ENCODE results near the gene LHFPL2.
"Not testable (repeated sequence)": the region's sequence is repeated elsewhere in the genome, so short reads cannot be mapped to it uniquely, and the experiment has no call there.

The LHFPL2 gene, protein sequence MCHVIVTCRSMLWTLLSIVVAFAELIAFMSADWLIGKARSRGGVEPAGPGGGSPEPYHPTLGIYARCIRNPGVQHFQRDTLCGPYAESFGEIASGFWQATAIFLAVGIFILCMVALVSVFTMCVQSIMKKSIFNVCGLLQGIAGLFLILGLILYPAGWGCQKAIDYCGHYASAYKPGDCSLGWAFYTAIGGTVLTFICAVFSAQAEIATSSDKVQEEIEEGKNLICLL

DNA sequence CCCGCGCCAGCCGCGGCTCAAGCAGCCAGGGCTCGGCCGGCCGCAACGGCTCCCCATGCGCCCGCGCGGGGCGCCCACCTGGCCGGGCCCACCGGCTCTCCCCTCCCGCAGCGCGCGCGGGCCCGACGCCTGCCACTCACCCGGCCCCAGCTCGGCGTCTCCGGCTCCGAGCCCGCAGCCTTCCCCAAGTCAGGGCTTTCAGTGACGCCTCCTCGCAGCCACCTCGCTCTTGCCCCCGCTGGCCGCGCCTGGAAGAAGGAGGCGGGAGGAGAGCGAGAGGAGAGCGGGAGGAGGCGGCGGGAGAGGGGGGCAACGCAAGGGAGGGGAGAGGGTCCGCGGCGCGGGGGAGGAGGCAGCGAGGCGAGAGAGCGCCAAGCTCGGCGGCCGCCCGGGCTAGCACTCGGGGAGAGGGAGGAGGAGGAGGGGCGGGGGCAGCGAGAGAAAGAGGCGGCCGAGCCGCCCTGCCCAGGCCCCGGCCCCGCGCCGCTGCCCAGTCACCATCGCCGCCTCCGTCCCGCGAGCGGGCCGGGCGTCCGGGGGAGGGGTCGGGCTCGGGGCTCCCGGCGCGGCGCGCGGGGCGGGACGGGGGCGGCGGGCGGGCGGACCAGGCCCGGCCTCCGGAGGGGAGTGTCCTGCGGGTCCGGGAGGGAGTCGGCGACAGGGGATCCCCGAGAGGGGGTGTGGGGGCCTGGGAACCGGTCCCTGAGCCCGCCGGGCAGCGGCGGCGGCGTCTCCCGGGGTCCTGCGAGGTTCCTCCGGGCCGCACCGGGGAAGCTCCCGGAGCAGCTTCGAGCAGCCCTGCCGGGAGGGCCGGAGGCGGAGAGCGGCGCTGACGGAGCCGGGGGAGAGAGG, at the start of gene LHFPL2:
Gene LHFPL2, minus strand, starts transcription at position 414 of the 852 bp plus-strand sequence. CDS start 138,559 bp downstream, outside the sequence.
- no peak for FAIRE-seq
- DNase-seq (ENCODE audit: insufficient read length, low spot score): peak; percentile 75

DNA sequence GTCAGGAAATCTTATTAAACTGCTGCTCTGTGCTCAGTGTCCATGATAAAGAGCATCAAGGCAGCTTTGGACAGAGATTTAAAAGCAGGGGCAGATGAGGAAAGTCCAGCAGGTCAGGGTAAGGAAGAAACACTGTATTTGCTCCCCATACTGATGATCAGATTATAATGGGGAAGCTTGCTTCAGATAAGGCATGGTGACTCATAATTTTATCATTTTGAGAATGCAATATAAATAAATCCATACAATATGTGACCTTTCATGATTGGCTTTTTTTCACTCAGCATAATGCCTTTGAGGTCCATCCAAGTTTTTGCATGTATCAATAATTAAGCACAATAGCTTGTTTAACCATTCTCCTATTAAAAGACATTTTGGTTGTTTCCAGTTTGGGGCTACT, 48.1 kb upstream of the LHFPL2 start:
- peak; percentile 18 for FAIRE-seq

DNA sequence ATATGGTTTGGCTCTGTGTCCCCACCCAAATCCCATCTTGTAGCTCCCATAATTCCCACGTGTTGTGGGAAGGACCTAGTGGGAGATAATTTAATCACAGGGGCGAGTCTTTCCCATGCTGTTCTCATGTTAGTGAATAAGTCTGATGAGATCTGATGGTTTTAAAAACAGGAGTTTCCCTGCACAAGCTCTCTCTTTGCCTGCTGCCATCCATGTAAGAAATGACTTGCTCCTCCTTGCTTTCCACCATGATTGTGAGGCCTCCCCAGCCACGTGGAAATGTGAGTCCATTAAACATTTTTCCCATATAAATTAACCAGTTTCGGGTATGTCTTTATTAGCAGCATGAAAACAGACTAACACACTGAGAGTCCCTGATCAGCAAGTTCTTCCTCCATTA, 47.5 kb upstream of the LHFPL2 start:
- not testable (repeated sequence) for FAIRE-seq

More for the DNA sequence above, 48.1 kb upstream of the LHFPL2 start:
- DNase-seq (ENCODE audit: insufficient read length, low spot score): no peak

DNA sequence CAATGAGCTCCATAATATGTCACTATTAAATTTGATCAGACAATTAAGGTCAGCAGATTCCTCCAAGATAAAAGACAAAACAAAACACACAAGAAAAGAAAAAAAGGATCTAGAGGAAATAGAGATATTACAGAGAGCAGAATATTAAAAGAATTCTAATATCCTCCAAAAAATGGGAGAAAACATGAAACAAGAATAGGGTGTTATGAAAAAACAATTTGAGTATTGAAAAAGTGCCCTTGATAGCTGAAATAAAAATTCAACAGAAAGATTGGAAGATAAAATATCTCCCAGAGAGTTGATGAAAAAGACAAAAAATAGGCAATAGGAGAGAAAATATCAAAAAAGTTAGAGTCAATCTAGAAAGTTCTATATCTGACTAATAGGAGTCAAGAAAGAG, 44.8 kb upstream of the LHFPL2 start:
- no peak for DNase-seq (ENCODE audit: insufficient read length, low spot score)
- no peak for FAIRE-seq

More for the DNA sequence above, 47.5 kb upstream of the LHFPL2 start:
- DNase-seq (ENCODE audit: insufficient read length, low spot score): not testable (repeated sequence)

DNA sequence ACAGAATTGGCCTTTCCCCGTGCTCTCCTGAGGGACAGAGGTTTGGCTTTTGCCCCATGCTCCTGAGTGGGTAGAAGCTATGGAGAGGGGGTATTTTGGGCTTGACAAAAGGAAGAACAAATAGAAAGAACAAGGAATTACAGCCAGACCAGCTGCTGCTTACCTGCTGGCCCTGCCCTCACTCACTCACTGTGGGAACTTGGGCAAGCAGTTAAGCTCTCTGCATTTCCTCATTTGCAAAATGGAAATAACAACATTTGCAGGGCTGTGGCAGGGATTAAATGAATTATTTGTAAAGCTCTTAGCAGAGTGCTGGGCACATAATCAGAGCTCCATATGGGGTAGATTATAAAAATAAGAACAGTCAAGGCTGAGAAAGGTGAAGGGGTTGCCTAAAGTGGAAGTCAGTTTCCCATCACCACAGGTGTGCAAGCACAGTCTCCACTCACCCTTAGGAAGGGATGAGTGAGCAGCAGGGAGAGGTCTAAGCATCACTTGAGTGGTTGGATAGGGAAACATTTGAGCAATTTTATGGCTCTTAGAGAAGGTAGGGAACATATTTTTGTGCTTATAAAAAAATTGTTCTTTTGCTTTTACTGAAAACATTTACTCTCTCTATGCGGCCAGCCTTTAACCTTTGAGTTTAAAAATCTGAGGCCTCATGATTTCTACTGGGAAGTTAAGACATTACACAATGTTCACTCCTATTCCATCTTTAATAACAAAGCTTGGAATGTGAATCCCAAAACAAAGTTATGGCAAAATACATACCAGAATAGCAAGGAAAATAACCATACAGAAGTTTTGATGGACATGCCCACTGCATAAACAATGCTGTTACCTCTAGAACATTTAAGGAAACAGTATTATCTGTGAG, 42.8 kb upstream of the LHFPL2 start:
- DNase-seq (ENCODE audit: insufficient read length, low spot score) (no peak), FAIRE-seq (no peak)

DNA sequence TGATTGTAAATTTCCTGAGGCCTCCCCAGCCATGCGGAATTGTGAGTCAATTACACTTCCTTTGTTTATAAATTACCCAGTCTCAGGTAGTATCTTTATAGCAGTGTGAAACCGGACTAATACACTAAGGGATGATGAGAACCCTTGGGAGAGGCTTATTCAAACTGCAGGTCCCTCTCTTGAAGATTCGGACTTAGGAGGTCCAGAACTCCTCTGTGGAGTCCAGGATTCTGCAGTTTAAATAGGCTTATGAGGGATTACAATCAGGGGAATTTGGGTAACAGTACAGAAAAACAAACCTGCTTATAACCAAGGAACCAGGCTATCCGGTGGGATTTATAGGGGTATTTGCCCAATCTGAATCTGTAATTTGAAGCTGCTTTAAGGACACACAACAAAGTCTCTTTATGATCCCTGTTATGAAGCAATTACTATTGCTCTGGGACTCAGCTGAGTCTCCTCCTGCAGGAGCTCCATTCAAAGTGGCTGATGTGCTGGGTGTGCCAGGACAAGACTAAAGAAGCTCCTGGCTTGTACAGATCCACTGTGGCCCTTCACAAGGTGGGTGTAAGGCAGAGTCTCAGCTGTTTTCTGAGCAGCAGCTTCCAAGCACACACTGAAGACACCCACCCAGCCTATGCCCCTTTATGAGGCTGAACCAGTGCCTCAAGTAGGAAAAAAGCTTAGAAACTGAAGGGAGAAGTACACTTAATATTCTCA, 41.8 kb upstream of the LHFPL2 start:
- FAIRE-seq: no peak
- no peak for DNase-seq (ENCODE audit: insufficient read length, low spot score)

DNA sequence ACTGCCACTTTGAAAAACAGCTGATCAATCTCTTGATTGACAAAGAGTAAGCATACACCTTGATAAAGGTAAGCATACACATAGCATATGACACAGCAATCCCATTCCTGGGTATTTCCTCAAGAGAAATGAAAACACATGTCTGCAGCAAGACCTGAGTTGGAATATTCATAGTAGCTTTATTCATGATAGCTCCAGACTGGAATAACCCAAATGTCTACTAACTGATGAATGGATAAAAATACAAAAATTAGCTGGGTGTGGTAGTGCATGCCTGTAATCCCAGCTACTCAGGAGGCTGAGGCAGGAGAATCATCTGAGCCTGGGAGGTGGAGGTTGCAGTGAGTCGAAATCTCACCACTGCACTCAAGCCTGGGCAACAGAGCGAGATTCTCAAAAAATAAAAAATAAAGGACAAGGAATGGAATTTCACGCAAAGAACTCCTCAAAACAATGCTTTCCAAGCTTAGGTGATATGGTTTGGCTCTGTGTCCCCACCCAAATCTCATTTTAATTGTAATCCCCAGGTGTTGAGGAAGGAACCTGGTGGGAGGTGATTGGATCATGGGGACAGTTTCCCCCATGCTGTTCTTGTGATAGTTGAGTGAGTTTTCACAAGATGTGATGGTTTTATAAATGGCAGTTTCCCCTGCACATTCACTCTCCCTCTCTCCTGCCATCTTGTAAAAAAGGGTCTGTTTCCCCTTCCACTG, 41.1 kb upstream of the LHFPL2 start:
- FAIRE-seq: no peak
- DNase-seq (ENCODE audit: insufficient read length, low spot score): no peak

DNA sequence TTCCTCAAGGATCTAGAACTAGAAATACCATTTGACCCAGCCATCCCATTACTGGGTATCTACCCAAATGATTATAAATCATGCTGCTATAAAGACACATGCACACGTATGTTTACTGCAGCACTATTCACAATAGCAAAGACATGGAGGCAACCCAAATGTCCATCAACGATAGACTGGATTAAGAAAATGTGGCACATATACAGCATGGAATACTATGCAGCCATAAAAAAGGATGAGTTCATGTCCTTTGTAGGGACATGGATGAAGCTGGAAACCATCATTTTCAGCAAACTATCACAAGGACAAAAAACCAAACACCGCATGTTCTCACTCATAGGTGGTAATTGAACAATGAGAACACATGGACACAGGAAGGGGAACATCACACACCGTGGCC, 38.9 kb upstream of the LHFPL2 start:
- not testable (repeated sequence) for FAIRE-seq; DNase-seq (ENCODE audit: insufficient read length, low spot score)

DNA sequence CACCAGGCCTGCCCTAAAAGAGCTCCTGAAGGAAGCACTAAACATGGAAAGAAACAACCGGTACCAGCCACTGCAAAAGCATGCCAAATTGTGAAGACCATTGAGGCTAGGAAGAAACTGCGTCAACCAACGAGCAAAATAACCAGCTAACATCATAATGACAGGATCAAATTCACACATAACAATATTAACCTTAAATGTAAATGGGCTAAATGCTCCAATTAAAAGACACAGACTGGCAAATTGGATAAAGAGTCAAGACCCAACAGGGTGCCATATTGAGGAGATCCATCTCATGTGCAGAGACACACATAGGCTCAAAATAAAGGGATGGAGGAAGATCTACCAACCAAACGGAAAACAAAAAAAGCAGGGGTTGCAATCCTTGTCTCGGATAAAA, 35.3 kb upstream of the LHFPL2 start:
- FAIRE-seq; DNase-seq (ENCODE audit: insufficient read length, low spot score): not testable (repeated sequence)

DNA sequence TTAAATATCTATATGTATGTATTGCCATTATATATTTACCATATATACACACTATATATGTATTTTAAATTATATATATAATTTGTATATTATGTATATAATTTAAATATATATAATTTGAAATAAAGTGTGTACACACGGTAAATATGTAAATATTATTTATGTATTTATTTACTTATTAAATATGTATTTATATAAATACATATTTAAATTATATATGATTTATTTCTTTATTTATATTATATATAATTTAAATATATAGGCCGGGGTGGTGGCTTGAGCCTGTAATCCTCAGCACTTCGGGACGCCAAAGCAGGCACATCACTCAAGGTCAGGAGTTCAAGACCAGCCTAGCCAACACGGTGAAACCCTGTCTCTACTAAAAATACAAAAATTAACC, 31.3 kb upstream of the LHFPL2 start:
- FAIRE-seq (no peak), DNase-seq (ENCODE audit: insufficient read length, low spot score) (no peak)

DNA sequence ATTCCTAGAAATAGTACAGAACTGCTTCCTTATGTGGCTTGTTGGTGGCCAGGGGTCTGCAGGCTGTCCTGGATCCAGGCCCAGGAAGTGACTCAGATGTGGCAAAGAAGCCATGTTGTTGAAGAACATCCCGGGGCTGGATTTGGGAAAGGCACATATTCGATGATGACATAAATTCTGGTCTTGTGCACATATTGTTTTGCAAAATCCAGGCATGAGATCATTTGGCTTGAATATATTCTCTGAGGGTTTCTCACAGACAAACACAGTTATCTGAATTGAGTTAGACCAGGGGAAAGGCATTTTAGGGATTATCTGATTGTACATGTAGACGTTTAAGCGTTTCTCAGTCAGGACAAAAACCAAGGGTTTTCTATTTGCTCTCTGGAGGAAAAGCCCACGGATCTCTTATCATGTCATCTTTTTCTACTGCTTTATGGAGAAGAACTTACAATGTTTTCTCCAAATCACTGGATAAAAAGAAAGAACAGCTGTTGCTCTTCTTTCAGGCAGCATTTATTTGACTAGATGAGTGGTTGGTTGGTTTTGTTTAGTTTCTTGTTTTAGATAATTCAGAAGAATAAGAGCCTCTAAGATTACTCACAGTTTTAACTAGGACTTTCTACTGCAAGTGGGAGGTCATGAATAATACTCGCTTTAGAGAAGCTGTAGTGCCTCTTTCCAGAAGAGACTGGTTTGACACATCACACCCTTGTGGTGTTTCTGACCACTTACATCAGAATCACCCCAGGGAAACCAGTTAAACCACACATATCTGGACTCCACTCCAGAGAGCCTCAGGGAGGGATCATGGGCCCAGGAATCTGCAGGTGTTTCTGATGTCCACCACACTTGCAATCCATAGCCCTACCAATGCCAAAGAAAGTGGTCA, 29.5 kb upstream of the LHFPL2 start:
- DNase-seq (ENCODE audit: insufficient read length, low spot score) (no peak), FAIRE-seq (peak; percentile 40)

DNA sequence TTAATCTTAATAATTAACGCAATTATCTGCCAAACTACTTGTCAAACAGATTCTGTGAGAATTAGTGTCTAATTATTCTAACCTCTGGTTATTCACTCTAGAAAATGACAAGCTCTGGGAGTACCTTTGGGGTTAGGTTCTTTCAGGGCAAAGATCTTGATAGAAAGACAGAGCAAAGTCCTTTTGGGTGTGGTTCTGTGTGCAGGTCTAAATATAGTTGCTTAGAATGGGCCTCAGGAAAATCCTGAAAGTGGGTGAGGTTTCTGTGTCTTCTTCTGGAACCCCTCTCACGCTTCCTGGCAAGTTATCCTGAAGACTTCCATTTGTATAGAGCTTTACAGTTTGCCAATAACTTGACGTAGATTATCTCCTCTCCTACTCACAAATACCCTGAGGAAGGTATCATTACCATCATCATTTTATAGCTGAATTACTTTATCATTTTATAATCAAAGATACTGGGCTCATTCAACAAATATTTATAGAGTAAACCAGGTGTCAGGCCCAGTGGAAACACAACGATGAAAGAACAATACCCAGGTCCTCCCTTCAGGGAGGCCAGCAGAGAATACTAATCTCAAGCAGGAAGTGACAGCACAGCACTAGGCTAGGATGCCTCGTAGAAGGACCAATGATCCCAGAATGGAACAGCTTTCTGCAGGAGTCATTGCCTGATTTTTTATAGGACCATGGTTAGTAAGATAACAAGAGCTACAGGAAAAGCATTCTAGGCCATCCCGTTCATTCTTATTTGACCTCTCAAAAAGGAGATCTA, 27.6 kb upstream of the LHFPL2 start:
- peak; percentile 49 for FAIRE-seq
- no peak for DNase-seq (ENCODE audit: insufficient read length, low spot score)

DNA sequence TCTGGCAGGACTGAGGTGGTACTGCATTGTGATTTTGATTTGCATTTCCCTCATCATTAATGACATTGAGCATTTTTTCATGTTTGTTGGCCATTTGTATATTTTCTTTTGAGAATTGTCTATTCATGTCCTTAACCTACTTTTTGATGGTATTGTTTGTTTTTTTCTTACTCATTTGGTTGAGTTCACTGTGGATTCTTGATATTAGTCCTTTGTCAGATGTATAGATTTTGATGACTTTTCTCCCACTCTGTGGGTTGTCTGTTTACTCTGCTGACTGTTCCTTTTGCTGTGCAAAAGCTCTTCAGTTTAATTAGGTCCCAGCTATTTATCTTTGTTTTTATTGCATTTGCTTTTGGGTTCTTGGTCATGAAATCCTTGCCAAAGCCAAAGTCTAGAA, 25.3 kb upstream of the LHFPL2 start:
- not testable (repeated sequence) for FAIRE-seq

DNA sequence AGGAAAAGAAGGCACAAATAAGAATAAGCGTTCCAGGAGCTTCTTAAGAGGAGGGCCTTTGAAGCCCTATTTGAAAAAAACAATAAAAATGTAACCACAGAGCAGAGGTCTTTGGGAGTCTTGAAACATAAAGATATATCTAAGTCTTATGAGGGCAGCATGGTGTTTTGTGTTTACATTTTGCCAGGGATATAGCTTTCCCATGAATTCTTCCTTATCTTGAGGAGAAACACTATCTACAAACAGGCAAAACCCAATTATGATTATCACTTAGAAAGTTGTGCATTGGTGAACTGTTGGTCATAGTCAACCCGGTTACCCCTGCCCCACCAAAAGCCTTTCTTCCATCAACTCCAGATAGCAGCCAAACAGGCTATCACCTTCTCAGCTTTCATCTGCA, 23.6 kb upstream of the LHFPL2 start:
- FAIRE-seq (no peak), DNase-seq (ENCODE audit: insufficient read length, low spot score) (no peak)

More for the DNA sequence above, 25.3 kb upstream of the LHFPL2 start:
- not testable (repeated sequence) for DNase-seq (ENCODE audit: insufficient read length, low spot score)

DNA sequence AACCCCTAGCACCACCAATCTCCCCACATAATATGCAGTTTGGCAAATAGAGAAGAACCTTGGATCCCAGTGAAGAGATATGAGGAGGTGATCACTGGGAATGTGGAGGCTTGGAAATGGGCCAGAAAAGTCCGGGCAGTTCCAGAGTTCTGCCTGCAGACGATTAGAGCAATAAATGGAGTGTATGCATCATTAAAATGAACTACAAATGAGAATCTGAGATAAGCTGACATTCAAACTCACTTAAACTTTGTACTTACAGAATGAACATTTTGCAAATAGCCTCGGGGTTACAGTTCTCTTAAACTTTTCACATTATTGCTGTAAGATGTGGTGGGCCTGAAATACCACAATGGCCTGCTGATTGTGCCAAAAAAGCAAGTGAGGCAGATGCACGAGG, 23.0 kb upstream of the LHFPL2 start:
- FAIRE-seq: no peak
- no peak for DNase-seq (ENCODE audit: insufficient read length, low spot score)

DNA sequence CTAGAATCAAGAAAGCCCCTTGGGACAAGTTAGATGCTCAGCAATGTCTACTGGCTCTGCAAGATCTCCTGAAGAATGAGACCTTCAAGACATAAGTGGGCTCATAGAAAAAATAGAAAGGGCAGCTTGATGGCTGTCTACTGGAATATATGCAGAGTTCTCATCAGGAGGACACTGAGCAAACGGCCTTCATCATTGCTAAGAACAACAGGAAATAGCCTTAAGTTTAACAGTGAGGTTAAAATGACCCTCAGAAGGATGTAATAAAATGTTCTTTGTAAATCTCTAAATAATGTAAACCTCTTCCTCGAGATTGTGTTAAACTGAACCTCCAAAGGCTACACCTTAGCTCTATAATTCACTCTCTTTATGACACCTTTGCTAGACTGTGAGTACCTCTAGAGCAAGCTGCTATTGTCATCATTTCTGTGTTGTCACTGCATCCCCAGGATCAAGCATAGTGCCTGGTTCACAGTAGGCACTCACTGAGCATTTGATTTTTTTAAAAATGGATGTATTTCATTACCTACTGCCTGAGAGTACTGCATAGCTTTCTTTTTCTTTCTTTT, 22.2 kb upstream of the LHFPL2 start:
- no peak for DNase-seq (ENCODE audit: insufficient read length, low spot score)
- no peak for FAIRE-seq

DNA sequence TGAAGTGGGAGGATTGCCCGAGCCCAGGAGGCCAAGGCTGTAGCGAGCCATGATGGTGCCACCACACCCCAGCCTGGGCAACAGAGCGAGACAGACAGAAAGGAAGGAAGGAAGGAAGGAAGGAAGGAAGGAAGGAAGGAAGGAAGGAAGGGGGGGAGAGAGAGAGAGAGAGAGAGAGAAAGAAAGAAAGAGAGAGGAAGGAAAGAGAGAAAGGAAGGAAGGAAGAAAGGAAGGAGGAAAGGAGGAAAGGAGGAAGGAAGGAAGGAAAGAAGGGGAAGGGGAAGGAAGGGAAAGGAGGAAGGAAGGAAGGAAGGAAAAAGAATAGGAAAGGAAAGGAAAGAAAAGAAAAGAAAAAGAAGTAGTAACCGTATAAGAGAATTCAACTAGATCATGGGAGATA, 20.8 kb upstream of the LHFPL2 start:
- DNase-seq (ENCODE audit: insufficient read length, low spot score): no peak

More for the DNA sequence above, 20.8 kb upstream of the LHFPL2 start:
- FAIRE-seq: no peak
